NOMO-1 treated with dmso at 0.1 percent for 144 hours (cell line): ENCODE results near the gene SLC15A2.

Experiments
- DNase-seq: peaks from one replicate; lab custom pipeline; 2025; ENCODE audit not compliant: unreplicated experiment; lab: John Stamatoyannopoulos, UW

The SLC15A2 gene

DNA sequence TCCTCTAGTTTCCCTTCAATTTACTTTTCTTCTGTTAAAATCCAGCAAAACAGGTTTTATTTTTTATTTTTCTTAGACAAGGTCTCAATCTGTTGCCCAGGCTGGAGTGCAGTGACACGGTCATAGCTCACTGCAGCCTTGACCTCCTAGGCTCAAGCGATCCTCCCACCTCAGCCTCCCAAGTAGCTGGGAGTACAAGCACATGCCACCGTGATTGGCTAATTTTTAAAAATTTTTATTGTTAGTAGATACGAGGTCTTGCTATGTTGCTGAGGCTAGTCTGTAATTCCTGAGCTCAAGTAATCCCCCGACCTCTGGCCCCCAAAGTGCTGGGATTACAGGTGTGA, 86.2 kb downstream of the SLC15A2 start:
- no peak for DNase-seq

DNA sequence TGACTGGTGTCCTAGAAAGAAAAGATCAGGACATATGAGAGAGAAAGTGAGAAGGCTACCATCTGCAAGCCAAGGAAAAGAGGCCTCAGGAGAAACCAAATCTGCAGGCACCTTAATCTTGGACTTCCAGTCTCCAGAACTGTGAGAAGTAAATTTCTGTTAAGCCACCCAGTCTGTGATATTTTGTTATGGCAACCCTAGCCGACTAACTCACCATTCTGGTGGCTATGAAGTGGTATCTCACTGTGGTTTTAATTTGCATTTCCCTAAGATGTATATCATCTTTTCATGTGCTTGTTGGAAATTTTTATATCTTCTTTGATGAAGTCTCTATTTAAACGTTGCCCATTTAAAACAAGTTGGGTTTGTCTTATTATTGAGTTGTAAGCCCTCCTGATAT, 87.3 kb downstream of the SLC15A2 start:
- DNase-seq: no peak

DNA sequence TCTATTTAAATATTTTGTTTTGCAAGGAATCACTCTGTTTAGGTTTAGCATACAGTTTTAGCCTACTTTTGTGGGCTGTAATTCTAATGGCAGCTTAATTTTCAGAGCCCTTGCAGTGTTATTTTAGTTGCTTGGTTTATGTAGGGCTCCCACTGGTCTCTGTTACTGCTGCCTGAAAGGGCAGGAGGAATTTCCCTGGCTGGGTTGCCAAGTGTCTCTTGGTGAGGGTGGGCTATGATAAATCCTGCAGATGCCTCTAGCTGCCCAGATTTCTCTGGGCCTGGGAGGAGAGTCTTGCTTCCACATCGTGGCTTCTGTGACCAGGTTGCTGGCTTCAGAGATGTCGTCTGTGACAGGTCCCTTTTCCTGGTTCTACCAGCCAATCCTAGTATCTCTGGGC, 91.6 kb downstream of the SLC15A2 start:
- no peak for DNase-seq

DNA sequence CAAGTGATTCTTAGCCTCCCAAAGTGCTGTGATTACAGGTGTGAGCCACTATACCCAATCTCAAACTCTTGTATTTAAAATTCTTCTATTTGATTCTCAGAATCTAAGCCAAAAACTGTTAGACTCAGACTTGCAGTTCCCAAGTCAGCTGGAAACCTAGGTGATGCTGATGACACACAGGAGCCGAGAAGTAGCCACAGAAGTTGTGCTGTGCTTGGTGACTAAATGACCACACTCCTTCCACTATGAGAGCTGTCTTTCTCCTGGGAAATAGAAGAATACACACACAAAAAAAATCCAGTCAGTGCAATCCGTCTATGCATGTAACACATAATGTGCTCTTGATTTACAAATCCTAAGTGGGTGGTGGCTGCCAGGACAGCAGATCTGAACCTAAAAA, 93.9 kb downstream of the SLC15A2 start:
- DNase-seq: no peak

DNA sequence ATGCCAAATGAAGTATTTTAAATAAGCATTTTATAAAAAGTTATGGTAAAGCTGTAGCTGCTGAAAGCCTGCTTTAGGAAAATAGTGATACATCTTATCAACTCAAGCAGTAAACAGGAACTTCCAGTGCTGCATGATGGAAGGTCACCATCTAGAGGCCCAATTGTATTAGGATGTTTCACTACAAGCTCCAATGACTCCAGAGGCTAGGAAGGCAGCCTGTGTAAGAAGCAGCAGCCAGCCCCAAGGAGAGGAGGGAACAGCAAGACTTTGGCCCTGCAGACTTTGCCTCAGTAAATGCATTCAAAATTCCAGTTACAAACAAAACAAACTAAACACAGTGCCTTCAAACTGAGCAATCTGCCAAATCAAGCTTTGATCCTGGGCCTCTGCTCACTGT, 95.7 kb downstream of the SLC15A2 start:
- DNase-seq: no peak

DNA sequence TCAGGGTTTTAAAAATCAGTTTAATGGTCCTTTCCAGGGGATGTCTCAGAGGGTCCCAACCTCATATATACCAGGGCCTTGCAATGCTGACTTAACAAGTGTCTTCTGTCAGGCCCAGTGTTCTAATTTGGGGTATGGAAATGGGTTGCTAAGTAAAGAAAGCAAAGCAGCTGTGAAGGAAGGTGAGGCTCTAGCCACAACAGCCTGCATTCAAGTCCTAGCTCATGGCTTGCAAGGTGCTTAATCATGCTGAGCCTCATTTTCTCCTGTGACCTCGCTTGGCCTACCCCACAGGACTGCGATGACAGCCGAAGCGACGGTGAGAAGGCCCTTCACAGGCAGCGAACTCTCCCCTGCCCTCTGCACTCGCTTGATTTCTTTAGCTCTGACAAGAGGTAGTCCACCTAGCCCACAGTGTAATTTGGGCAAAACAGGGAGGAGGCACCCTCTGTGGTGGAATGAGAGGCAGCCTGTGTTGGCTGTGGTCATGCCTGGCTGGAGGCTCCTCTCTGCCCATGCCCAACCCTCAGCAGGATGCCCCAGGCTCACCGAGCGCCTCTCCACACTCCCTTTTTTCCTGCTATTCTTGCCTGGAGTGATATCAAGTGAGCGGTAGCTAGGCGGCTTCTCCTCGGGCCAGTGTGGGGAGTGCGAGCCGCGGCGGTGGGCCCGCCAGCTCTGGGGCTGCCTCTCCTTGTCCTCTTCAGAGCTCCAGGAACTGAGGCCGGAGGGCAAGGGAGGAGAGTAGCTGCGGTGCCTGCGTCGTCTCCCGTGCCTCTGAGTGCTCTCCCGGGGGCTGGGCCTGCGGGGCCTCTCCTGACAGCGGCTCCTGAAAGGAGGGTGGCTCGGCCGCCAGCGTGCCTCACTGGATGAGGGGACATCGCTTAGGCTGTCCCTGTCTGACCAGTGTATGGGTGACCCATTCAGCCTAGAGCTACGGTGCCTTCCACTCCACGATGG, 98.7 kb downstream of the SLC15A2 start:
- no peak for DNase-seq
